ENCODE measurements around the gene ANKRD7.

Gene ANKRD7

DNA sequence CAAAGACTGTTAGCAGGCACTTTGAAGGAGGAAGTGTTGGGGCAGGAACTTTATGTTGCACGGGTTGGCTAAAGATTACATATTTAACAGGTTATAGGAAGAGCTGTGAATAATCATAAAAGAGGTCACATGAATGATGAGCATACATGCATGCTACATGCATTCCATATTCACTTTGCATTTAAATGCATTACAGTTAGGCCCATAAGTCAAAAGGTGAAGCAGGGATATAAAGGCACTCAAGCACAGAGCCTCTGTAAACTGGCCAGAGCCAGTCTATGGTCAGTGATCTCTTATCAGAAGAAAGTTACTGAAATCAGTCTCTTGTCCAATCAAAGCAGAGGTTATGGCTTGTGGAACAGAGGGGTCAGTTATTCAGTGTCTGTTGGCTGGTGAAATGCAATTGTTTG, 7.3 kb upstream of the ANKRD7 start:
- no peak for DNase-seq (ENCODE audit: low read depth, low spot score)
- no peaks in the 10 kb centered on the region for H3K4me1 ChIP-seq (ENCODE audit: insufficient read depth, insufficient read length)
- TF ChIP-seq YY1 (IDR thresholded peaks at IDR 0.05; ENCODE audit: insufficient read depth, insufficient read length): no peak
- TF ChIP-seq ZNF274 (IDR thresholded peaks at IDR 0.05; ENCODE audit: low read depth, low read length): no peak
- TF ChIP-seq SUZ12 (IDR thresholded peaks at IDR 0.05; ENCODE audit: extremely low read depth, insufficient read depth, insufficient read length): no peak
- H3K9me3 ChIP-seq (ENCODE audit: insufficient read depth, low read length): no peaks in the 10 kb centered on the region
- H3K27me3 ChIP-seq (ENCODE audit: insufficient read depth, insufficient read length): no peaks in the 10 kb centered on the region
- no peaks in the 10 kb centered on the region for H3K36me3 ChIP-seq (ENCODE audit: insufficient read depth, insufficient read length, low read length)
- H3K9ac ChIP-seq (ENCODE audit: insufficient read length, low read depth): no peak overlapping the region
- H3K4me3 ChIP-seq (ENCODE audit: insufficient read length, low read depth): no peak overlapping the region

DNA sequence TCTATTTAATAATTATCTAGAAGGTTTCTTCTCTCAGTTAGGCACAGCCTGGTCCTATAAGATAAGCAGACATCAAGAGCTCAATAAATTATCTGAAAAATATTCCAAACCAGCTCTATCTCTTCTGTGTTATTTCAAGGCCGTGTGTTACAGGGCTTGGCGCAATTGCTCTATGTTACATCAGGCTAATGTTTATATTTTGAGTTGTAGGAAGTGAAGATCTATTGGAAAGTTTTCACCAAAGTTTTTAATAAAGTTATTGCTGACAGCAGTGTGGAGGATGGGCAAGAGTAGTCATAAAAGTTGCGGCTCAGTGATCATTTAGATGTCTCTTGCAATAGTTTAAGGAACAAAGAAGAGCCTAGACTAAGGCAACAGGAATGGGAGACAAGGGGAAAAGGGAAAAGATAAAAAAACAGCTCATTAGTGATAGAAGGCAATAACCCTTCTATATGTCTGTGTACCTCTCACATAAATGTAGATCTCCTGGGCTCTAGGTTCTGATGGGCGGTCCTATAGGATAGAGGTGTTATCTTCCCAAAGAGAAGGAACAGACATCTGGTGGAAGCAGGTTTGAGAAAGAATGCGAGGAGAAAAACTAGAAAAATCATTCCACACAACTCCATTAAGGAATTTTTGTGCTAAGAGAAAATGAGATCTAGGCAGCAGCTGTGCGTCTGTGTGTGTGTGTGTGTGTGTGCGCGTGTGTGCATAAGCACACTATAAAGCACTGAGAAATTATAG, 5.9 kb upstream of the ANKRD7 start:
- Histone ChIP-seq H3K4me1 (ENCODE audit: insufficient read depth, insufficient read length) (no peaks in the 10 kb centered on the region), H3K9ac (ENCODE audit: insufficient read length, low read depth) (no peak overlapping the region), H3K27me3 (ENCODE audit: insufficient read depth, insufficient read length) (no peaks in the 10 kb centered on the region), H3K9me3 (ENCODE audit: insufficient read depth, low read length) (no peaks in the 10 kb centered on the region), H3K4me3 (ENCODE audit: insufficient read length, low read depth) (no peak overlapping the region), H3K36me3 (ENCODE audit: insufficient read depth, insufficient read length, low read length) (no peaks in the 10 kb centered on the region)
- no peak for TF ChIP-seq YY1 (IDR thresholded peaks at IDR 0.05; ENCODE audit: insufficient read depth, insufficient read length)
- no peak for DNase-seq (ENCODE audit: low read depth, low spot score)

GRCh38 chr7:118219157-118219512, 5.4 kb upstream of the ANKRD7 start:
- no peak for TF ChIP-seq ZNF274 (IDR thresholded peaks at IDR 0.05; ENCODE audit: low read depth, low read length)
- TF ChIP-seq YY1 (IDR thresholded peaks at IDR 0.05; ENCODE audit: insufficient read depth, insufficient read length): no peak
- no peak for TF ChIP-seq SUZ12 (IDR thresholded peaks at IDR 0.05; ENCODE audit: extremely low read depth, insufficient read depth, insufficient read length)
- no peak for DNase-seq (ENCODE audit: low read depth, low spot score)
- Histone ChIP-seq H3K4me3 (ENCODE audit: insufficient read length, low read depth) (no peak overlapping the region), H3K9ac (ENCODE audit: insufficient read length, low read depth) (no peak overlapping the region), H3K36me3 (ENCODE audit: insufficient read depth, insufficient read length, low read length) (no peaks in the 10 kb centered on the region), H3K9me3 (ENCODE audit: insufficient read depth, low read length) (no peaks in the 10 kb centered on the region), H3K4me1 (ENCODE audit: insufficient read depth, insufficient read length) (no peaks in the 10 kb centered on the region), H3K27me3 (ENCODE audit: insufficient read depth, insufficient read length) (no peaks in the 10 kb centered on the region)

- Histone ChIP-seq H3K36me3 (ENCODE audit: insufficient read depth, insufficient read length, low read length) (no peaks in the 10 kb centered on the region), H3K9ac (ENCODE audit: insufficient read length, low read depth) (no peak overlapping the region), H3K27me3 (ENCODE audit: insufficient read depth, insufficient read length) (no peaks in the 10 kb centered on the region), H3K9me3 (ENCODE audit: insufficient read depth, low read length) (no peaks in the 10 kb centered on the region), H3K4me3 (ENCODE audit: insufficient read length, low read depth) (no peak overlapping the region), H3K4me1 (ENCODE audit: insufficient read depth, insufficient read length) (no peaks in the 10 kb centered on the region)
- TF ChIP-seq ZNF274 (IDR thresholded peaks at IDR 0.05; ENCODE audit: low read depth, low read length): no peak
- TF ChIP-seq SUZ12 (IDR thresholded peaks at IDR 0.05; ENCODE audit: extremely low read depth, insufficient read depth, insufficient read length): no peak
- TF ChIP-seq YY1 (IDR thresholded peaks at IDR 0.05; ENCODE audit: insufficient read depth, insufficient read length): no peak
- no peak for DNase-seq (ENCODE audit: low read depth, low spot score)
These were observed 3.9 kb upstream of the ANKRD7 start for GRCh38 chr7:118220583-118220982.

GRCh38 chr7:118222591-118222990, 1.9 kb upstream of the ANKRD7 start:
- H3K4me1 ChIP-seq (ENCODE audit: insufficient read depth, insufficient read length): no peaks in the 10 kb centered on the region
- no peak overlapping the region for H3K9ac ChIP-seq (ENCODE audit: insufficient read length, low read depth)
- no peaks in the 10 kb centered on the region for H3K9me3 ChIP-seq (ENCODE audit: insufficient read depth, low read length)
- no peaks in the 10 kb centered on the region for H3K27me3 ChIP-seq (ENCODE audit: insufficient read depth, insufficient read length)
- H3K4me3 ChIP-seq (ENCODE audit: insufficient read length, low read depth): no peak overlapping the region
- no peaks in the 10 kb centered on the region for H3K36me3 ChIP-seq (ENCODE audit: insufficient read depth, insufficient read length, low read length)
- TF ChIP-seq SUZ12 (IDR thresholded peaks at IDR 0.05; ENCODE audit: extremely low read depth, insufficient read depth, insufficient read length) (no peak), YY1 (IDR thresholded peaks at IDR 0.05; ENCODE audit: insufficient read depth, insufficient read length) (no peak), ZNF274 (IDR thresholded peaks at IDR 0.05; ENCODE audit: low read depth, low read length) (no peak)
- no peak for DNase-seq (ENCODE audit: low read depth, low spot score)

DNA sequence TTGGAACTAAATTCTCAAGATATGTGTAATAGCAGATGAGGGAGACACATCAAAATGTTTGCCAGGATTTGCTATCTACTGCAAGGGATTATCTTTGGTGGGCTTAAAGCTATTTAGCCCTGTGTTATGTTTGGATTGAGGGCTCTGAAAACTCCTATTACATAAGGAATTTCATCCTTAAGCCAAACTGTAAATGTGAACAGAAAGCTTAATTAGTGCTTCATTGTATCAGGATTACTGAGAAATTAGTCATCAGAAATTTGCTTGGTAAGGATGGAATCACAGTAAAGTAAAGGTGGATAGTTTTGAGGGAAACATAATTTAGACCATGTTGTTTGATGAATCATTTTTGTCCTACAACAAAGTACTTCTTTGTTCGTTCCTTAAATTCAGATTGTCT, 8.3 kb downstream of the ANKRD7 start:
- TF ChIP-seq ZNF274 (IDR thresholded peaks at IDR 0.05; ENCODE audit: low read depth, low read length) (no peak), YY1 (IDR thresholded peaks at IDR 0.05; ENCODE audit: insufficient read depth, insufficient read length) (no peak), SUZ12 (IDR thresholded peaks at IDR 0.05; ENCODE audit: extremely low read depth, insufficient read depth, insufficient read length) (no peak)
- no peak for DNase-seq (ENCODE audit: low read depth, low spot score)
- no peaks in the 10 kb centered on the region for H3K9me3 ChIP-seq (ENCODE audit: insufficient read depth, low read length)
- H3K36me3 ChIP-seq (ENCODE audit: insufficient read depth, insufficient read length, low read length): no peaks in the 10 kb centered on the region
- H3K4me3 ChIP-seq (ENCODE audit: insufficient read length, low read depth): no peak overlapping the region
- H3K27me3 ChIP-seq (ENCODE audit: insufficient read depth, insufficient read length): no peaks in the 10 kb centered on the region
- H3K9ac ChIP-seq (ENCODE audit: insufficient read length, low read depth): no peak overlapping the region
- H3K4me1 ChIP-seq (ENCODE audit: insufficient read depth, insufficient read length): no peaks in the 10 kb centered on the region

DNA sequence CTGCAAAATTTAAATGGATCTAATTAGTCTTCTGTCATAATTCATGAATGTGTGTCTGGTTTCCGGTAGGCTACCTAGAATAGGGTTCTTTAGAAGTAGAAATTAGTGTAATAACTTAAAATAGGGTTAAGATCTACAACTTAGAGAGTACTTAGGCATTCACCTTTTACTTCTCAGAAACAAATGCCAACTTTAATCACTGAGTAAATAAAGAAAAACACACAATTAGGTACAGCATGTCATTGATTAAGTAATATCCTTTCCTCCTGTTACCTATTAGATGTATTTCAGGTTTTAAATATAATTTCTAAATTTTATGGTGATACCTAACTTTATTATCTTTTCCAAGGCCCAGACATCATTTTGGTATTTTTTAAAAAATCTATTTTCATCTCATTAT, 9.3 kb downstream of the ANKRD7 start:
- Histone ChIP-seq H3K9me3 (ENCODE audit: insufficient read depth, low read length) (no peaks in the 10 kb centered on the region), H3K27me3 (ENCODE audit: insufficient read depth, insufficient read length) (no peaks in the 10 kb centered on the region), H3K4me1 (ENCODE audit: insufficient read depth, insufficient read length) (no peaks in the 10 kb centered on the region), H3K36me3 (ENCODE audit: insufficient read depth, insufficient read length, low read length) (no peaks in the 10 kb centered on the region), H3K9ac (ENCODE audit: insufficient read length, low read depth) (no peak overlapping the region), H3K4me3 (ENCODE audit: insufficient read length, low read depth) (no peak overlapping the region)
- no peak for DNase-seq (ENCODE audit: low read depth, low spot score)
- TF ChIP-seq SUZ12 (IDR thresholded peaks at IDR 0.05; ENCODE audit: extremely low read depth, insufficient read depth, insufficient read length) (no peak), ZNF274 (IDR thresholded peaks at IDR 0.05; ENCODE audit: low read depth, low read length) (no peak), YY1 (IDR thresholded peaks at IDR 0.05; ENCODE audit: insufficient read depth, insufficient read length) (no peak)
